Germinal center (tissue), 1 donor: ENCODE data around the gene STKLD1.
"Not testable (repeated sequence)": the region's sequence is repeated elsewhere in the genome, so short reads cannot be mapped to it uniquely, and the experiment has no call there.

Experiments used
- DNase-seq: peaks from one replicate; pipeline ENCODE4 v3.0.0; 2012; ENCODE audit warnings: mixed read lengths, low spot score

The STKLD1 gene

DNA sequence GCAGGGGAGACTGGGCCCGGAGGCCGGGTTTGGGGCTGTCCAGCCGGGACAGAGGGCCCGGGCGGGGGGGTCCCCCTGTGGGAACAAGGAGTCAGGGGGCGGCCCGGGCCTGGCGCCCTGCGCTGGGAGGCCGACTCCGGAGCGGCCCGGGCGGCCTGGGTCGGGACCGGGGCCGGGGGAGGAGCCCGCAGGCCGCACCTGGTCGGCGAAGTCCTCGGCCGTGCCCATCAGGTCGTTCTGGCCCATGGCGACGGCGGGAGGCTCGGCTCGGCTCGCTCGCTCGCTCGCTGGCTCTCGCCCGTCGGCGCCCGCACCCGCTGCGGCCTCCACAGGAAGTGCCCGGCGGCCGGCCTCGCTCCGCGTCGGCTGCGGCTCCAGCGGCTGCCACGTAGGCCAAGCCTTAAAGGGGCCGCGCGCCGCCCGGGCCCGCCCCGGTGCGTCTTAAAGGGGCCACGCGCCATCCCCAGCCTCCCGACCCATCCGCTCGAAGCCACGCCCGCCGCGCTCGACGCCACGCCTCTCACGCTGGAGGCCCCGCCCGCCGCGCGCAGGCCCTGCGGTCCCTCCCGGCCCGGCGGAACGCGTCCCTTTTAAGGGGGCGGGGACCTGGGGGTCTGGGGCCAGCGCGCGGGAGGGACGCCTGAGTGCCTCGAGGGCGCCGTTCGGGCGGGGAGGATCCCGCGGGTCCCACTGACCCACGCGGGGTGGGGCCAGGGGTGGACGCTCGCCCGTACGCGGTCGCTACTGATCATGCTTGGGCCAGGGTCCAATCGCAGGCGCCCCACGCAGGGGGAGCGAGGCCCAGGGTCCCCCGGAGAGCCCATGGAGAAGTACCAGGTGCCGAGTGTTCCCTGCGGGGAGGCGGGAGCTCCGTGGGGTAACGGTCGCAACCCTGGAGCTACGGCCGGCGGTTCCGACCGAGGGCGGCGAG, at the start of gene STKLD1, which contains the start of gene SURF4:
Gene STKLD1 (plus strand): TSS at position 643 of the 931 bp plus-strand sequence. CDS start 108 bp downstream, at position 751.
Gene SURF4 (minus strand): TSS at position 337 of the 931 bp plus-strand sequence. CDS start 91 bp downstream, at position 246.
- DNase-seq: peak; percentile 99

GRCh38 chr9:133327021-133327420, 49.1 kb upstream of the STKLD1 start:
- DNase-seq: not testable (repeated sequence)

- DNase-seq: no peak
Observed at GRCh38 chr9:133327834-133328484, 48.2 kb upstream of the STKLD1 start.

GRCh38 chr9:133329306-133330156, 46.6 kb upstream of the STKLD1 start:
- not testable (repeated sequence) for DNase-seq

DNA sequence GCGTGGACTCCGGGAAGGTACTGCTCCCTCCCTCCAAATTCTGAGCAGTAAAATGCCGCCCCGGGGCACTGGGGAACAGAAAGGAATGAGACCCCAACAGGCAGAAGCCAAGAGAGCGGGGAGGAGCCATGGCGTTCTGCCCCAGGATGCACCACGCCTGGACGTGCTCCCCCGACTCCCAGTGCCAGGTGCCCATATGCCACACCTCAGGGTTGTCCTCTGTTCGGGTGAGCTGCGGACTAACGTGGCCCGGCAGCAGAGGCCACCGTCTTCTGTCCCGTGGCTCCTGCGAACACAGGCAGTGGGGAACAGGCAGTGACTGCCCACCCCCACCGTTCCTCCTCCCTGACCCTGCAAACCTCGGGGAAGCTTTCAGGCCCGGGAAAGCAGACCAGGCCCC, 44.9 kb upstream of the STKLD1 start:
- DNase-seq: no peak

- no peak for DNase-seq
Observed at GRCh38 chr9:133331641-133332380, 44.4 kb upstream of the STKLD1 start.

GRCh38 chr9:133332381-133332730, 43.8 kb upstream of the STKLD1 start:
- DNase-seq: no peak

- no peak for DNase-seq
Observed at GRCh38 chr9:133333011-133333410, 43.2 kb upstream of the STKLD1 start.

- no peak for DNase-seq
Observed at GRCh38 chr9:133333566-133333965, 42.6 kb upstream of the STKLD1 start.

GRCh38 chr9:133334161-133334560, 42.0 kb upstream of the STKLD1 start:
- DNase-seq: no peak

DNA sequence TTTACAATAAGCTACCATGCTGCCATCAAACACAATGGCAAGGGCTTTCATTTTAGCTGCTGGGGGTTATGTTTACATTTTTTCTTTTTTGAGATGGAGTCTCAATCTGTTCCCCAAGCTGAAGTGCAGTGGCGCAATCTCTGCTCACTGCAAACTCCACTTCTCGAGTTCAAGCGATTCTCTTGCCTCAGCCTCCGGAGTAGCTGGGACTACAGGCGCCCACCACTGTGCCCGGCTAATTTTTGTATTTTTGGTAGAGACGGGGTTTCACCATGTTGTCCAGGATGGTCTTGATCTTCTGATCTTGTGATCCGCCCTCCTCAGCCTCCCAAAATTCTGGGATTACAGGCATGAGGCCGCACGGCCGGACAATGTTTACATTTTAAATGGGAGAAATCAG, 41.3 kb upstream of the STKLD1 start:
- not testable (repeated sequence) for DNase-seq

DNA sequence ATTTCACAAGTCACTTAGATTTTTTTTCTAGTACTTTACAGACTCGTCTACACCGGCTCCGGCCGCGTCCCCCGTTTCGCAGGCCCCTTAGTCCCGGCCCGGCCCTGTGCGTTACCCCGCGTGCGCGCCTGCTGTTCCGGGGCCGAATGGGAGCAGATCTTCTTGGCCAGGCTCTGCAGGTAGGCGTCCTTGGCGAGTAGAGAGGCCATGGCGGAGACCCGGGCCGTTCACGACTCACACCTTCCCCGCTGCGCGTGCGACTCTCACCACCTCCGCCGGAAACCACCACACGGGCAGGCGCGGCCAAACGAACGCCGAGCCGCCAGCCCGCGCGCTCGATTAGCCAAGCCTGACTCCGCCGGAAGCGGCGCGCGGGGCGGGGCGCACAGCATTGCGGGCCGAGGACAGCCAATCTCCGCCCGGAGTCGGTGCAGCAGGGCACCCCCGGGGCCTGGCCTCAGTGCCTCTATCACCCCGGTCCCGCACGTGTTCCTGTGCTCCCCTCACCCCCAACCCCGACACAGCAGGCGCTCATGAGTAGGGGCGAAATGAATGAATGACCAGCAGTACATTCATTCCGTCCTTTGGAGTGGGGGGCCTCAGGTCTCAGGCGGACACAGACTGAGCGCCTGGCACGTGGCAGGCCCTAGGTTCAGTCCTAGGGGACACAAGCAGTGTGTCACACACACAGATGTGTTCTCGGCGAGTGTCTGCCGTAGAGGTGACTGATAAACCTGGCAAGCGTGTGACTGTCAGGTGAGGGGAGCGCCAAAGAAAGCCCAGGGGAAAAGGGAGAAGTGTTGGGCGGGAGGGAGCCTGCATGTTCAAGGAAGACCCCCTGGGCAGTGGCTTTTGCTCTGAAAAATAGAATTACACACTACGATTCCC, 40.0 kb upstream of the STKLD1 start, which contains the start of gene SURF6:
Gene SURF6 (minus strand): TSS at position 265 of the 888 bp plus-strand sequence. CDS start 56 bp downstream, at position 209.
- peak; percentile 89 for DNase-seq

DNA sequence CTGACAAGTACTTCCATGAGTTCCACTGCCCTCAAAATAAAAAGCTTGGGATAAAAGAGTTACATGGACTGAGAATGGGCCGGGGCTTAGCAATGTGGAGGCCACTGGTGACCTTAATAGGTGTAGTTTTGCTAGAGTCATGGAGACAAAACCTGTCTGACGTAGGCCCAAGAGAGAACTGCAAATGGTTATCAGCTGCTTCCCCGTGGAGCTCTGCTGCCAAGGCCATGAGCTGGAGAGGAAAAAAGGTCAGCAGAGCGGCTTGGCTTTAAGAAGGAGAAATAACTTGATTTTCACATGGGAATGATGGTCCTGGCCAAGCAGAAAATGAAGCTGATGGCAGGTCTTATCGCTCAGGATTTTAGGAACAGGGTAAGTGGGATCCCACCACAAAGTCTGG, 36.5 kb upstream of the STKLD1 start:
- no peak for DNase-seq

DNA sequence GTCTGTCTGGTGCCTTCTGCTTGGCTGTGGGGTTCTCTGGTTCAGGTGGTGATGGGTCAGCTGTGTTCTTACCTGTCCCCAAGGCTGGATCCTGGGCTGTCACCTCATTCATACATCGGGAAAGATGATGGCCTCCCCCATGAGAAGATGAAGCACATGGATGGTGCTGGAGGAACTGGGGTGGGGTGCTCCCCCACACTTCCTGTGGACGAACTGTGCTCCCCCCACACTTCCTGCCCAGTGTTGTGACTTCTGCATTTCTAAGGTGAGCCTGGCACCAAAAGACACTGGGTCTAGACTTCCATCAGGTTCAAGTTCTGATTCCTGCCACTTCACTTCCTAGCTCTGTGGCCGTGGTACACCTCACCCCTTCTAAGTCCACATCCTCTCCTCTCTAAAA, 35.9 kb upstream of the STKLD1 start:
- no peak for DNase-seq

DNA sequence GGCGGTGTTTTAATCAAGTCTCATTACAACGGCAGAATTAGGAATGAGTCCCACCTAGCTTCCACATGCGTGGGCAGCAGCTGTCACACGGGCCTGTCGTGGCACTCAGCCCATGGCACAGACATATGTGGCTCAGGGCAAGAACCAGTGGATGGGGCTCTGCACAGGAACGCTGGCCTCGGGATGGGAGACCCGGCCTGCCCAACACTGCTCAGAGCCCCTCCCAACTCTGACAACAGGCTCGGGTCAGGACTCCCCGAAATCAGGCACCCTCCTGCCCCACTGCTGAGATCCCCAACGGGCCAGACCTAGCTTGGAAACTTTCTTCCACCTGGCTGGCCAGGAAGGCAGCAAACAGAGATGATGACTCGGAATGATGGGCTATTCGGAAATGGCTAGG, 35.2 kb upstream of the STKLD1 start:
- DNase-seq: no peak

GRCh38 chr9:133341369-133342068, 34.6 kb upstream of the STKLD1 start:
- DNase-seq: no peak

- no peak for DNase-seq
Observed at GRCh38 chr9:133342069-133342406, 34.1 kb upstream of the STKLD1 start.

DNA sequence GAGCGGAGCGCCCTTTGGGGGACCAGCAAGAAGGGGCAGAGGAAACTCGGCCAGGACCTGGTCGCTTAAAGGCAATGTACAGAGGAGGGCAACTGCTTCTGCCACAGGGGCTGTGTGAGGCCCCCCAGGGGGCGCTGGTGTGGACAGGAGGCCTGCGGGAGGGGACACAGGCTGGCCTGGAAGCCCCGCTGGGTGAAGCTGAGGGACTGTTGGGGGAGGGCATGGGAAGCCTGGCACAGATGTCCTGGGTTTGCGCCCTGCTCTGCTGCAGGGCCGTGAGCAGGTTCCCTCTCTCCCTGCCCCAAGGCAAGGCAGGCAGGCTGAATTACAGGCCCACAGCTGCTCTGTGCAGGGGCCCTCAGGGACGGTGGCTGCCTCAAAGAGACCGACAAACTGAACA, 33.6 kb upstream of the STKLD1 start:
- no peak for DNase-seq

DNA sequence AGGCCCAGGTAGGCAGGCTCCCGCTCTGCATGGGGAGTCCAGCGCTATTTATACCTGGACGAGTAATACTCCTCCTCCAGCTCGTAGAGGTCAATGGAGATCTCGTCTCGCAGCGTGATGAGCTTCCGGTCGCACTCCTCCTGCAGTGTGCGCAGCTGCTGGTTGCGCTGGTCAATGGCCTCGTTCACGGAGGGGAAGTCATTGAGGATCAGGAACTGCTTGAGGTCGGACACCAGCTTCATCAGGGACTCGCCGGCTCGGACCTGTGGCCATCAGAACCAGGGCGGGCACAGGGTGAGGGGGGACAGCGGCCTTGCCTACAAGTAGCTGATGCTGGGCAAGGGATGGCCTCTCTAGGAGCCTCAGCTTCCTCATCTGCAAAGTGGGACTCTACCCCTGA, 32.1 kb upstream of the STKLD1 start:
- no peak for DNase-seq

DNA sequence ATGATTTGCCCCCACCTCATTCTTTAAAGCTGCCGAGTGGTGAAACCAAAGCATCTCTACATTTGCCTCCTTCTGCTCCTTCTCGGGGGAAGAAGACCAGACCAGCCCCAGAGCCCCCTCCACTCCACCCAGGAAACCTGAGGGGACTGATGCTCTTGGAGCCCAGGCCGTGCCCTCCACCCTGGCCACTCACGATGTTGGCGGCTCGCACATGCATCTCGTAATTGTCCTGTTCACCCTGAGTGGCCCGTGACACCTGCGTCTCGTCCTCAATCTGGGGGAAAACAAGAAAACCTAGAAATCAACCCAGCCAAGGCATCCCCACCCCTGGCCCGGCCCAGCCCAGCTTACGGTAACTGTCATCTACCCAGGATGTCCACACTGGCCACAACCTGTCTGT, 31.2 kb upstream of the STKLD1 start:
- DNase-seq: no peak
